Measurements from ENCODE around the gene RNF222. TPM values are rescaled to one million over a fixed set of nuclear protein-coding genes. Genes with fewer than 3 reads are reported as not detected.
"Not testable (repeated sequence)": the region's sequence is repeated elsewhere in the genome, so short reads cannot be mapped to it uniquely, and the experiment has no call there.

RNF222 gene
- total RNA-seq, 2 donors from 2014 or later, result not detected

DNA sequence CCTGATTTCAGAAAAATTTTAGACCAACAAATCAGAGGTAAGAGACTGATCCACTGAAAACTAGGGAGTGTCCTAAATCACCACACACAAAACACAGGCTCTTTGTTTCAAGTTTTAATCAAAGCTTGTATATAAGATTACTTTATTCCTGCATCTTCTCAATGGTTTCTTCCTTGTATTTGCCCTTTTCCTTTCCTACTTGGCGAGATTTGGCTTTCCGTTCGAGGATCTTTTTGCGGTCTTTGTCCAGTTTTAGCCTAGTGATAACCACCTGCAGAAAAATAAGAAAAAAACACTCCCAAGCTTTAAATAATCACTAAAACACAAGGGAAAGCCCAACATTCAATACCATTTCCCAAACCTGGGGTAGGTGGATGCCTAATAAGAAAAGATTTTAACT, 20.2 kb downstream of the RNF222 start:
- H3K4me3 Mint-ChIP-seq, result peak overlapping the region; percentile 82
- Histone ChIP-seq H3K36me3 (ENCODE audit: control insufficient read depth, insufficient read depth, low read length) (peaks cover 56% of the 10 kb centered on the region), H3K4me3 (ENCODE audit: low read length) (no peak overlapping the region), H3K4me1 (ENCODE audit: control insufficient read depth, insufficient read depth, low read length) (peaks cover 10% of the 10 kb centered on the region), H3K27me3 (ENCODE audit: control insufficient read depth, insufficient read depth, low read length, poor library complexity, severe bottlenecking) (no peaks in the 10 kb centered on the region), H3K9ac (ENCODE audit: extremely low read depth, low read length, poor library complexity, severe bottlenecking) (no peak overlapping the region), H3K27ac (ENCODE audit: low read depth, low read length) (no peak overlapping the region), H3K9me3 (ENCODE audit: control insufficient read depth, low read length) (no peaks in the 10 kb centered on the region)
- H3K27ac Mint-ChIP-seq, result peak overlapping the region; percentile 53
- no peak for DNase-seq
- H3K4me1 Mint-ChIP-seq, result peaks cover 24% of the 10 kb centered on the region
- TF ChIP-seq, protein P1, sequence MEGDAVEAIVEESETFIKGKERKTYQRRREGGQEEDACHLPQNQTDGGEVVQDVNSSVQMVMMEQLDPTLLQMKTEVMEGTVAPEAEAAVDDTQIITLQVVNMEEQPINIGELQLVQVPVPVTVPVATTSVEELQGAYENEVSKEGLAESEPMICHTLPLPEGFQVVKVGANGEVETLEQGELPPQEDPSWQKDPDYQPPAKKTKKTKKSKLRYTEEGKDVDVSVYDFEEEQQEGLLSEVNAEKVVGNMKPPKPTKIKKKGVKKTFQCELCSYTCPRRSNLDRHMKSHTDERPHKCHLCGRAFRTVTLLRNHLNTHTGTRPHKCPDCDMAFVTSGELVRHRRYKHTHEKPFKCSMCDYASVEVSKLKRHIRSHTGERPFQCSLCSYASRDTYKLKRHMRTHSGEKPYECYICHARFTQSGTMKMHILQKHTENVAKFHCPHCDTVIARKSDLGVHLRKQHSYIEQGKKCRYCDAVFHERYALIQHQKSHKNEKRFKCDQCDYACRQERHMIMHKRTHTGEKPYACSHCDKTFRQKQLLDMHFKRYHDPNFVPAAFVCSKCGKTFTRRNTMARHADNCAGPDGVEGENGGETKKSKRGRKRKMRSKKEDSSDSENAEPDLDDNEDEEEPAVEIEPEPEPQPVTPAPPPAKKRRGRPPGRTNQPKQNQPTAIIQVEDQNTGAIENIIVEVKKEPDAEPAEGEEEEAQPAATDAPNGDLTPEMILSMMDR (conservative IDR thresholded peaks at IDR 0.05), result no peak
- WGBS, 2 experiments (ENCODE audit: insufficient coverage in 1 of 2, insufficient read length in 1 of 2), result 94 to 98% methylated on average over 4 of the region's 4 CpGs
- H3K27me3 Mint-ChIP-seq (ENCODE audit: insufficient read depth), result no peaks in the 10 kb centered on the region
- peaks cover 4% of the 10 kb centered on the region for H3K9me3 Mint-ChIP-seq
- H3K36me3 Mint-ChIP-seq (ENCODE audit: low read depth), result peaks cover 73% of the 10 kb centered on the region

DNA sequence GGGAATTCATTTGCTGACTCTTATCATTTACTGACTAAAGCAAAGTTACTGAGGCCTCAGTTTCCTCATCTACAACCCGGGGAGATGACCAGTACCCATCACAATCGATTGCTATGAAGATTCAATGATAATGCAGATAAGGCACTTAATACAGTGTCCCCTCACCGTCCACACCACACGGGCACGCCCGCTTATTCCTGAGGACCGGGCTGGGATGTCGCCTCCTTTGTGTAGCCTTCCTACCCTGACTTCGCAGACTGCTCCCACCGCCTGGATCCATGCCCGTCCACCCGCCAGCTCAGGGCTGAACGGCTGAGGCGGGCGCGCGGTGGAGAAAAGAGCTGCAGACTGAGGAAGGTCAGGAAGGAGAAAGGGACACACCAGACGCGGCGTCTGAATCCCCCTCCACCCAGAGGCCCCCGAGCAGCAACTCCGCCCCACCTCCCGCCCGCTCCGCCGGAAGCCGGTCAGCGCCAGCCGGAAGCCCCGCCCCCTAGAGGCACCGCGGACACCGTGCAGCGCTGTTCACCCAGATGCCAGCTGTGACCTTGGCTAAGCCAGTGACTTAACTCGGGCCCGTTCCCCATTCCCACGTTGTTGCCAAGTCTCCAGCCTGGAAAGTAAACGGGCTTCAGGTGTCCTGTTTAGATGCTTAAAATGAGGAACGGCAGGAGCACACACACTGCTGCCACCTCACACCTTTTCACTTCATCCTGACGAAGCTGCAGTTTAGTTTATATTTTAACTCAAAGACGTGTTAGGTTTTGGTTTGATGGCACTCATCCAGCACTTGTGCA, 21.2 kb downstream of the RNF222 start, which contains the start of gene KRABD2:
KRABD2 (minus strand) TSS at position 434 of the 797 bp plus-strand sequence.
- peaks cover 10% of the 10 kb centered on the region for H3K4me1 ChIP-seq (ENCODE audit: control insufficient read depth, insufficient read depth, low read length)
- H3K36me3 Mint-ChIP-seq (ENCODE audit: low read depth), result peaks cover 71% of the 10 kb centered on the region
- H3K9ac ChIP-seq (ENCODE audit: extremely low read depth, low read length, poor library complexity, severe bottlenecking), result peak within 1 kb of the TSS; percentile 61
- TF ChIP-seq, protein P1 (conservative IDR thresholded peaks at IDR 0.05), result peak; percentile 77
- peak within 1 kb of the TSS; percentile 82 for H3K4me3 Mint-ChIP-seq
- H3K9me3 Mint-ChIP-seq, result peaks cover 4% of the 10 kb centered on the region
- H3K27me3 ChIP-seq (ENCODE audit: control insufficient read depth, insufficient read depth, low read length, poor library complexity, severe bottlenecking), result no peaks in the 10 kb centered on the region
- peak within 1 kb of the TSS; percentile 80 for H3K27ac ChIP-seq (ENCODE audit: low read depth, low read length)
- H3K36me3 ChIP-seq (ENCODE audit: control insufficient read depth, insufficient read depth, low read length), result peaks cover 49% of the 10 kb centered on the region
- H3K4me3 ChIP-seq (ENCODE audit: low read length), result peak within 1 kb of the TSS; percentile 77
- H3K27me3 Mint-ChIP-seq (ENCODE audit: insufficient read depth), result no peaks in the 10 kb centered on the region
- H3K27ac Mint-ChIP-seq, result peak within 1 kb of the TSS; percentile 94
- peak; percentile 99 for DNase-seq
- H3K9me3 ChIP-seq (ENCODE audit: control insufficient read depth, low read length), result no peaks in the 10 kb centered on the region
- 12 to 29% methylated on average over 11 to 41 of the region's 41 CpGs for WGBS, 2 experiments (ENCODE audit: insufficient coverage in 1 of 2, insufficient read length in 1 of 2)
- peaks cover 21% of the 10 kb centered on the region for H3K4me1 Mint-ChIP-seq

DNA sequence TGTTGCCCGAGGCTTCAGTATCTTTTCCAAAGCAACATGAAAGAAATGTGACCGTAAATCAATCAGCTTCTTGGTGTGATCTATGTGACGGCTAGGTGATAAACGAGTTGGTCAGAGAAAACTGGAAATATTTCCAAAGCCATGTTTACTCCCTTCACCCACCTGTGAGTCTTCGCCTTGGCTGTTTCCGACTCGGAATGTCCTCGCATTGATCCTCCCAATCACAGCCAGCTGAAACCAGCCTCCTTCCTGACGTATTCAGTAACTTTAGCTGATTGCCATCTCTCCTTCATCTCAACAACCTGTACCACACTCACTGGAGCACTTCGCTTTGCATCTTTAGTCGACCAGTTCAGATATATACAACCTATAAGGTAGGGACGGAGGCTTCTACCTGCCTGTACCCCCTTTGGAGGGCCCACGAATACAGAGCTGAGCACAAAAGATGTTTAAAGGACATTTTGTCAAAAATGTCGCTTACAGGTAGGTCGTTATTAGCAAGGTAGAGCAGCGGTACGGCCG, 21.8 kb downstream of the RNF222 start:
- peaks cover 69% of the 10 kb centered on the region for H3K36me3 Mint-ChIP-seq (ENCODE audit: low read depth)
- no peaks in the 10 kb centered on the region for H3K27me3 Mint-ChIP-seq (ENCODE audit: insufficient read depth)
- Histone ChIP-seq H3K9ac (ENCODE audit: extremely low read depth, low read length, poor library complexity, severe bottlenecking) (peak overlapping the region; percentile 61), H3K36me3 (ENCODE audit: control insufficient read depth, insufficient read depth, low read length) (peaks cover 42% of the 10 kb centered on the region), H3K4me1 (ENCODE audit: control insufficient read depth, insufficient read depth, low read length) (peaks cover 6% of the 10 kb centered on the region), H3K27ac (ENCODE audit: low read depth, low read length) (peak overlapping the region; percentile 80), H3K9me3 (ENCODE audit: control insufficient read depth, low read length) (no peaks in the 10 kb centered on the region), H3K4me3 (ENCODE audit: low read length) (peak overlapping the region; percentile 77), H3K27me3 (ENCODE audit: control insufficient read depth, insufficient read depth, low read length, poor library complexity, severe bottlenecking) (no peaks in the 10 kb centered on the region)
- DNase-seq, result peak; percentile 63
- WGBS, 2 experiments (ENCODE audit: insufficient coverage in 1 of 2, insufficient read length in 1 of 2), result 79 to 87% methylated on average over 17 to 18 of the region's 18 CpGs
- H3K9me3 Mint-ChIP-seq, result peaks cover 4% of the 10 kb centered on the region
- TF ChIP-seq, protein P1 (conservative IDR thresholded peaks at IDR 0.05), result no peak
- H3K4me1 Mint-ChIP-seq, result peaks cover 15% of the 10 kb centered on the region
- peak overlapping the region; percentile 89 for H3K27ac Mint-ChIP-seq
- H3K4me3 Mint-ChIP-seq, result peak overlapping the region; percentile 82

DNA sequence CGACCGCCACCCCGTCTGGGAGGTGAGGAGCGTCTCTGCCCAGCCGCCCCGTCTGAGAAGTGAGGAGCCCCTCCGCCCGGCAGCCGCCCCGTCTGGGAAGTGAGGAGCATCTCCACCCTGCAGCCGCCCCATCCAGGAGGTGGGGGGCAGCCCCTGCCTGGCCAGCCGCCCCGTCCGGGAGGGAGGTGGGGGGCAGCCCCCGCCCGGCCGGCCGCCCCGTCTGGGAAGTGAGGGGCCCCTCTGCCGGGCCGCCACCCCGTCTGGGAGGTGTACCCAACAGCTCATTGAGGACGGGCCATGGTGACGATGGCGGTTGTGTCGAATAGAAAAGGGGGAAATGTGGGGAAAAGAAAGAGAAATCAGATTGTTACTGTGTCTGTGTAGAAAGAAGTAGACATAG, 23.8 kb downstream of the RNF222 start:
- peaks cover 12% of the 10 kb centered on the region for H3K4me1 Mint-ChIP-seq
- H3K27me3 Mint-ChIP-seq (ENCODE audit: insufficient read depth); H3K4me3 ChIP-seq (ENCODE audit: low read length); H3K27ac Mint-ChIP-seq; DNase-seq; H3K27ac ChIP-seq (ENCODE audit: low read depth, low read length); H3K27me3 ChIP-seq (ENCODE audit: control insufficient read depth, insufficient read depth, low read length, poor library complexity, severe bottlenecking); H3K4me1 ChIP-seq (ENCODE audit: control insufficient read depth, insufficient read depth, low read length); H3K9me3 Mint-ChIP-seq; H3K9ac ChIP-seq (ENCODE audit: extremely low read depth, low read length, poor library complexity, severe bottlenecking); H3K4me3 Mint-ChIP-seq; H3K9me3 ChIP-seq (ENCODE audit: control insufficient read depth, low read length): not testable (repeated sequence)
- WGBS, 2 experiments (ENCODE audit: insufficient coverage in 1 of 2, insufficient read length in 1 of 2), result 93% methylated on average over 3 to 26 of the region's 26 CpGs
- peaks cover 65% of the 10 kb centered on the region for H3K36me3 Mint-ChIP-seq (ENCODE audit: low read depth)
- peaks cover 34% of the 10 kb centered on the region for H3K36me3 ChIP-seq (ENCODE audit: control insufficient read depth, insufficient read depth, low read length)
